NCI-H2029 (cell line): Measurements from ENCODE around the gene SH3RF2.
A peak's percentile ranks its signal among the peaks of the same experiment; 100 is the strongest.
"Not testable (repeated sequence)": the region's sequence is repeated elsewhere in the genome, so short reads cannot be mapped to it uniquely, and the experiment has no call there.

Source experiments
- DNase-seq: peaks from one replicate; lab custom pipeline; 2025; lab: John Stamatoyannopoulos, UW

SH3RF2 gene, protein sequence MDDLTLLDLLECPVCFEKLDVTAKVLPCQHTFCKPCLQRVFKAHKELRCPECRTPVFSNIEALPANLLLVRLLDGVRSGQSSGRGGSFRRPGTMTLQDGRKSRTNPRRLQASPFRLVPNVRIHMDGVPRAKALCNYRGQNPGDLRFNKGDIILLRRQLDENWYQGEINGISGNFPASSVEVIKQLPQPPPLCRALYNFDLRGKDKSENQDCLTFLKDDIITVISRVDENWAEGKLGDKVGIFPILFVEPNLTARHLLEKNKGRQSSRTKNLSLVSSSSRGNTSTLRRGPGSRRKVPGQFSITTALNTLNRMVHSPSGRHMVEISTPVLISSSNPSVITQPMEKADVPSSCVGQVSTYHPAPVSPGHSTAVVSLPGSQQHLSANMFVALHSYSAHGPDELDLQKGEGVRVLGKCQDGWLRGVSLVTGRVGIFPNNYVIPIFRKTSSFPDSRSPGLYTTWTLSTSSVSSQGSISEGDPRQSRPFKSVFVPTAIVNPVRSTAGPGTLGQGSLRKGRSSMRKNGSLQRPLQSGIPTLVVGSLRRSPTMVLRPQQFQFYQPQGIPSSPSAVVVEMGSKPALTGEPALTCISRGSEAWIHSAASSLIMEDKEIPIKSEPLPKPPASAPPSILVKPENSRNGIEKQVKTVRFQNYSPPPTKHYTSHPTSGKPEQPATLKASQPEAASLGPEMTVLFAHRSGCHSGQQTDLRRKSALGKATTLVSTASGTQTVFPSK

DNA sequence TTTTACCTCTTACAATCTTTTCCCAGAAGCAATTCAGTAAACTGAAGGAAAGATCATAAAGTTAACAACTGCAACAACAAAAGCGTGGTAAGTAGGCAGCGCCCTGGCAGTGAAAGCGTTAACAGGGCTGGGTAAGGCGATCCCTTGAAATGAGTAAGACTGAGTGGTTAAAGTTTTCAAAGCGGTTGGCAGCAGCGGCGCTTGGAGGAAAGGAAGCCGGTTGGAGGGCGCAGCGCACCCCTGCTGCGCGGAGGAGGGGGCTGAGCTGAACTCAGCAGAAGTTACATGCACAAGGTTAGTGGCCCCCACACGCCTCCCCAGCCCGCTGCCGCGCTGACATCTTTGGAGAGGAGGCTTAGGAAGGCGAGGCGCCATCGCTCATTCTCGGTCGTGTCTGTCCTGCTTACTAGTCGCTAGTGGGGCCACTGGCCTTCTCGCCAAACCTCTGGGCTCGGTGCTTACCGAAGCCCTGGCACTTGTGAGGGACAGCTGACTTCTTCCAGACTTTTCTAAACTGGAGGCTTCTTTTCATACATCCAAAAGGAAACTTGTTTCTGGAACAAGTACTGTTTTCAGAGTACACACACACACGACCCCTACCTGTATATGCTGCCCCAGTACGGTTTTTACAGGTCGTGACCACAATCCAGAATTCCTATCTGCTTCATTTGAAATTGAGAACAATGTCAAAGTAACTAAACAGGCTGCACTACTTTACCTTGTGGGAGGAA, at the start of gene SH3RF2:
Gene SH3RF2 (plus strand): TSS at position 178 of the 731 bp plus-strand sequence. CDS start 1,351 bp downstream, outside the sequence.
- DNase-seq: no peak

DNA sequence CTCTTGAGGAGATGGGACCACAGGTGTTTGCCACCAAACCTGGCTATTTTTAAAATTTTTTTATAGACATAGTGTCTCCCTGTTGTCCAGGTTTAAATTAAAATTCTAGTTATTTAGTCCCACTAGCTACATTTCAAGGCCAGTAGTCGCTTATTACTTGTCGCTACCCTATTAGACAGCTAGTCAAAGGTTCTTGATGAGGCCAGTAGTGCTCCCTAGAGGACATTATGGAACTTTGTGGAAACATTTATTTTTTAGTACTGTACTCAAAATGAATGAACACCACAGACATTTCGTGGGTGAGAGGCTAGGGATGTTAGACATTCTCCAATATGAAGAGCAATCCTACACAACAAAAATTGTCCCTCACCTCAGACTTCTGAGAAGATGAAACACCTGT, 49.2 kb upstream of the SH3RF2 start:
- DNase-seq: no peak

DNA sequence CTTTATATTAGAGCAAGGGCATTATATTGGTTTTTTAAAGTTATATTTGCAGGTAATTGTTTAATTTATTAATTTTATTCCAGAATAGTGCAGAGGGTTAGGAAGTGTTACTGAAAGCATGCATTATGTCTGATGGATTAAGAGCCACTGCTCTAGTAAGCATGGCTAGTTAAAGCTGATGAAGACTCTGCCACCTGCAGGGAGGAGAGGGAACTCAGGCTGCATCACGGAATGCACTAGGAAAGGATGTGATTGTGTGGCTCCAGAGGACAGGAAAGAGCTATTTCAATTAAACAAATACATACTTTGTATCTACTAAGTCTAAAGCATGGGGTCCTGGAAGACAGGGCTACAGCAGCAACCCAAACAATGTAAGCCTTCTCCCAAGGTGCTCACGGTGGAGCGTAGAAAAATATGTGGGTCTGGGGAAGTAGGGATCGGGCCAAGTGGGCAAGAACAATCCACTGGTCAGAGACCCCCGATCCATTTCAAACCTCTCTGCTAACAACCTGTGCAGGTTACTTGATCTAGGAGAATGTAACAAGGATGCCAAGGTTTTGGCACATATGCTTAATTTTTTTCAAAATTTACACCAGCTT, 48.3 kb upstream of the SH3RF2 start:
- peak; percentile 12 for DNase-seq

DNA sequence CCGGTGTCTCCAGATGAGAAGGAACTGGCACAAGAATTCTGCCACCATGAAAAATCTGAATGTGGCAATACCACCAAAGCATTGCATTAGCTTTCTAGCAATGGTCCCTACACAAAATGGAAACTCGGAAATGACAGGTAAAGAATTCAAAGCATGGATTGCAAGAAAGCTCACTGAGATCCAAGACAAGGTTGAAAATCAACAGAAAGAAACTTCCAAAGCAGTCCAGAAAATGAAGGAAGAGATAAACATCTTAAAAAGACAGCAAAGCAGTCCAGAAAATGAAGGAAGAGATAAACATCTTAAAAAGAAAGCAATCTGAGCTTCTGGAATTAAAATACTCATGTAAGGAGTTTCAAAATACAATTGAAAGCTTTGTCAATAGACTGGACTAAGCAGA, 46.8 kb upstream of the SH3RF2 start:
- no peak for DNase-seq

DNA sequence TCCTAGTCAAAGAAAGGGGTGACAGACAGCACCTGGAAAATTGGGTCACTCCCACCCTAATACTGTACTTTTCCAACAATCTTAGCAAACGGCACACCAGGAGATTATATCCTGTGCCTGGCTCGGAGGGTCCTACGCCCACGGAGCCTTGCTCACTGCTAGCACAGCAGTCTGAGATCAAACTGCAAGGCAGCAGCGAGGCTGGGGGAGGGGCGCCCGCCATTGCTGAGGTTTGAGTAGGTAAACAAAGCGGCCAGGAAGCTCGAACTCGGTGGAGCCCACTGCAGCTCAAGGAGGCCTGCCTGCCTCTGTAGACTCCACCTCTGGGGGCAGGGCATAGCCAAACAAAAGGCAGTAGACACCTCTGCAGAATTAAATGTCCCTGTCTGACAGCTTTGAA, 45.0 kb upstream of the SH3RF2 start:
- not testable (repeated sequence) for DNase-seq

DNA sequence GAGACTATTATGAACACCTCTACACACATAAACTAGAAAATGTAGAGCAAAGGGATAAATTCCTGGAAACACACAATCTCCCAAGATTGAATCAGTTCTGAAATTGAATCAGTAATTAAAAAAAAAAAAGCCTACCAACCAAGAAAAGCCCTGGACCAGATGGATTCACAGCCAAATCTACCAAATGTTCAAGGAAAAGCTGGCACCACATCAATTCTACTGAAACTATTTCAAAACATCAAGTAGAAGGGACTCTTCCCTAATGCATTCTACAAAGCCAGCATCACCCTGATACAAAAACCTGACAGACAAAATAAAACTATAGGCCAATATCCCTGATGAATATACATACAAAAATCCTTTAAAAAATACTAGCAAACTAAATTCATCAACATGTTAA, 38.2 kb upstream of the SH3RF2 start:
- DNase-seq: no peak

DNA sequence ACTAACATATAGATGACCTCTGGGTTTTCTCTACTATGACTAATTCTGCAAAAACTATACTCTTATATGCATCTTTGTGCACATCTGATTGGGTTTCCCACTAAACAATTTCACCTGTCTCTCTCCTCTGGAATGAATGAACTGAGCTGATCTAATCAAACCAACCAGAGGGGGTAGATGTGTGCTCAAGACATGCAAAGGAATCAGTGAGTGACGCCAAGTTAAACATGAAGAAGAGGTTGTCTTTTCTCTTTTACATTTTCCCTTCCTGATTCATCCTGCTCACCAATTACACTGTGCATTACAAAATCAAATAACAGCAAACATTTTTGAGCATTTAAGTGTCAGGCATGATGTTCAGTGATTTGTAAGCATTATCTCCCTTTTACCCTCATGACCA, 34.0 kb upstream of the SH3RF2 start:
- no peak for DNase-seq

DNA sequence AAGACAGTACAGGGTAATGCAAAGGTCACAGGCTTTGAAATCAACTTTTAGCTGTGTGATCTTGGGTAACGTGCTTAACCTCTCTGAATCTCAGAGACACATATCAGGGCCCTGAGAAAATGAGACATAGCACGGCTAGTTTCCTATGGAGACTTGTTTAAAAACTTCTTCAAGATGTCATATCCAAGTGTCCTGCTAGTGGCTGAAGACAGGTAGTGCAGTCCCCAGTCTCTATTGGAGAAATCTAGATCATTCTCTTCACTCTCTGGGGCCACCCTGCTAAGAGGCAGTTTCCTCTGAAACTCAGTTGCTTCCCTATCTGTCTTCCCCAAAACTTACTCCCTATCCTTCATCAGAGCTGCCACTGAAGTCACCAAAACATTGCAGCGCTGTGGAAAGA, 33.3 kb upstream of the SH3RF2 start:
- DNase-seq: no peak

DNA sequence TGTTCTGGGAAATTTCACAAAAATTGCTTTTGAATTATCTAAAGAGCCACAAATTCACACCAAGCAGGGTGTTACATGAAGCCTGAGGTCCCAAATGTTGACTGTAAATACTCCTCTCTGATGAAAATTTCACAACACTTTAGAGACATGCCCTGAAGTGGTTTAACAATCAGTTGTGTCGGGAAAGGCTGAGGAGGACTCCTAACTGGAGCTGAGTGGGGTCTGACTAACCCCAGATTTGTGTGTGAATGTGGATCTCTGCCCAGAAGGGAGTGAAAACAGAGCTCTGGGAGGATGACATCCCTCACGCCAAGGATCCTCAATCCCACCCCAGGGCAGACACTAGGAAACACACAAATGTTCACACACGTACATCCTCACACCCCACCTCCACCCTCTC, 32.5 kb upstream of the SH3RF2 start:
- no peak for DNase-seq

DNA sequence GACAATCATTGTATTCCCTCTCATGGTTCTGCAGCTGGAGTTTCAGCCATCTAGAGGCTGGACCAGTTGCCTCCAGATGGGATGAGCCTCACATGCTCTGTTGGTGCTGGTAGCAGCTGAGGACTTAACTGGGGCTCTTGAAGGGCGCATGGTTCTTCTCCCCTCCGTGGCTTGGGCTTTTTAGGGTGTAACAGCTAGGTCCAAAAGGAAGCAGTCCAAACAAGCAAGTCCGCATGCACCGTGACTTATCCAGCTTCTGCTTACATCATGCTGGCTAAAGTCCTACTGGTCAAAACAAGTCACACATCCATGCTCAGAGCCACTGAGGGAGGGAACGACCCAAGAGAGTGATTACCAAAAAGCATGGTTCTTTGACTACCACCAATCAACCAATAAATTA, 31.6 kb upstream of the SH3RF2 start:
- no peak for DNase-seq

DNA sequence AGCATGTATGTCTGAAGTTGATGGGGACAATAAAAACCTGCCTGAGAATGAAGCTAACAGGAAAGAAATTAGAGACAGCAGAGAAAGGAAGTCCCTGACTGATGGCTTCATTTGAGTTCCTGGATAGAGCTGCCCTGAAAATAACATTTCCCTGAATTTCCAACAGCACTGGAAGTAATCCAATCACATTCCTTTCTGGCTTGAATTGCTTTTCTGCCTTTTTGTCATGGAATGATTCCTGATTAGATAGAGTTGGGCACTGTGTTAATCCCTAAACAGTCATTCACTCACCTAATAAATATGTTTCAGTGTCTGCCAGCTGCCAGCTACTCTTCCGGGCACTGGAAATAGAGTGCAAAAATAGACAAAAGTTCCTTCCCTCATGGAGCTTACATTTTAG, 30.0 kb upstream of the SH3RF2 start:
- DNase-seq: no peak

DNA sequence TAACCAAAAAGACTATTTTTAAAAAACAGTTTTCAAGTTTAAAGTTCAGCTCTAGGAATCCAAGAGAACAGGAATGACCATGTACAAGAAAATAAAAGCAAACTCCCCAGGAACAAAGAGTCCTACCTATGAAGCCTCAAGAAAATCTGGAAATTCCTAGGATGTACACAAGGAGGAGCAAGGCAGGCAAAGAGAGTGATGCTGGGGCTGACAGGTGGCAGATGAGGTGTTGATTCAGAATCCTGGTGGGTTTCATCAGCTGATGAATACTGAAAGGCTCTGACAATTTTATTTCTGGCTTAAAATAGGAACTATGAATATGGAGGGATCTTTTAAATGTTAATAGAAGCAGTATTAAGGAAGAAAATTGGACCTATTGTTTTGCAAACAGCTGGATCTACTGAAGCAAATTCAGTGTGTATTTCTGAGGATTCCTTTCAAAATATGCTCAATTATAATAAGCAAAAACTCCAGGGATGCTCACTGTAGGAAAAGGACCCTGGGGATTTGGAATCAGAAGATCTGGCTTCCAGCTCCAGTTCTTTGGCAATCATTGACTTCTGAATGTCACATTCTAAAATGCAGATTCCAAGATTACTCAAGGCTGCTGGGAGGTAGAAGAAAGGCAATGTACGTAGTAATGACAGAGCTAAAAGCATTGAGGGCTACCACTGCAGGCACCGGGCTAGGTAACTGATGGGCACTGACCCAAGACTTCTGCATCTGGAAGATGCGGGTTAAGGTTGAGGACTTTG, 28.0 kb upstream of the SH3RF2 start:
- no peak for DNase-seq

DNA sequence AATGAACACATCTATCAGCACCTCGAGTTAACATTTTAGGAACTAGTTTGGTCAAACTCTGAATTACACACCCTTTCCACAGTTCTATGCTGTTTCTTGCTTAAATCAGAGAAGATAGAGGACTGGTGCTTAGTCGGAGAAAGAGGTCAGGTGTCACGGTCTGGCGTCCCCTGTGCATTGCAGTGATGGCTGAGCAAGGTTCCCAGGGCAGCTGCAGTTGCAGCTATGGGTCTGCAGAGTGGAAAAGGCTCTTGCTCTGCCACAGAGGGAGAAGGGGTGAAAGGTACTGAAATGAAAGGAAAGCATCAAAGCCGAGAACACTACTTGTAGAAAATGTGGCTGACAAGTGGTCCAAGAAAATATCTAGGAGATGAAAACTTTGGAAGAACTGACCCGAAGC, 25.2 kb upstream of the SH3RF2 start:
- DNase-seq: no peak

DNA sequence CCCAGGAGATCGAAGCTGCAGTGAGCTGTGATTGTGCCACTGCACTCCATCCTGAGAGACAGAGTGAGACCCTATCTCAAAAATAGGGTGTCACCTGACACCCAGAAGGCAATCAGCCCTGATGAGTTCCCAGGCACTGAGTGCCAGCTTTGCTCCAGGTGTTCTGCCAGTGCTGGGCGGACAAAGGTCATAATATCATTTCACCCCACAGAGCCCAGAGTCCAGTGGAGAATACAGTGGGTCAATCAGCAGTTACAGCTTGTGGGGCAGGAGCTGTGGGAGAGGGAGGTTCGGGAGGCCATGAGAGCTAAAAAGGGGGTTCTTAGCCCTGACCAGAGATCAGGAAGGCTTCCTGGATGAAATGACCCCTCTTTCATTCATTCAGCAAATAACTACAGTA, 24.4 kb upstream of the SH3RF2 start:
- no peak for DNase-seq

DNA sequence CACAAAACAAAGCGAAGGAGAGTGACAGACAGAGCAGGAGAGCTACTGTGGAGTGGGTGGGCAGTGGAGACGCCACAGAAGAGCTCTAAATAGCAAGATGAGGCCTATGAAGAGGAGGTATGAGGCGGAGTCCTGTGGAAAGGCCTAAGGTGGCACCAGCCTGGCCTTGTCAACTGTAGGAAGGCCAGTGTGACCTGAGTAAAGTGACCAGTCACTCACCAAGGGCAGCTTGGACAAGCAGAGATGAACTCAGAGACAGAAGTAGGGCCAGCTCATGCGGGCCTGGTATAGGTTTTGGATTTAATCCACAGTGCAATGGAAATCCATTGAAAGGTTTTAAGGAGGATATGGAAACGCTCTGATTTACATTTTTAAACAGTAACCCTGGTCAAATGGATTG, 23.8 kb upstream of the SH3RF2 start:
- DNase-seq: no peak

DNA sequence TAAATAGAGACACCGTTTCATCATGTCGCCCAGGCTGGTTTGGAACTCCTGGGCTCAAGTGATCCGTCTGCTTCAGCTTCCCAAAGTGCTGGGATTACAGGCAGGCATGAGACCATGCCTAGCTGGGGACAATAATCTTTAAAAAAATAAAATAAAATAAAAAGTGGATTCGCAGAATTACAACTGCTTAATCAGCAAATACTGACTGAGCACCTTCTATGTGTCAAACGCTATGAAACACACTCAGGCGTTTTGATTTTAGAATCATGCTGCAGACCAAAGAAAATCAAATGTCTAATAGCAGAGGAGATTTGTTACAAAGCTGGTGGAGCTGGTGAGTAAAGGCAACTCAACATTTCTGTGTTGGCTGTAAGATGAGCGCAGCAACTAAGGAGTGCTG, 22.7 kb upstream of the SH3RF2 start:
- no peak for DNase-seq

DNA sequence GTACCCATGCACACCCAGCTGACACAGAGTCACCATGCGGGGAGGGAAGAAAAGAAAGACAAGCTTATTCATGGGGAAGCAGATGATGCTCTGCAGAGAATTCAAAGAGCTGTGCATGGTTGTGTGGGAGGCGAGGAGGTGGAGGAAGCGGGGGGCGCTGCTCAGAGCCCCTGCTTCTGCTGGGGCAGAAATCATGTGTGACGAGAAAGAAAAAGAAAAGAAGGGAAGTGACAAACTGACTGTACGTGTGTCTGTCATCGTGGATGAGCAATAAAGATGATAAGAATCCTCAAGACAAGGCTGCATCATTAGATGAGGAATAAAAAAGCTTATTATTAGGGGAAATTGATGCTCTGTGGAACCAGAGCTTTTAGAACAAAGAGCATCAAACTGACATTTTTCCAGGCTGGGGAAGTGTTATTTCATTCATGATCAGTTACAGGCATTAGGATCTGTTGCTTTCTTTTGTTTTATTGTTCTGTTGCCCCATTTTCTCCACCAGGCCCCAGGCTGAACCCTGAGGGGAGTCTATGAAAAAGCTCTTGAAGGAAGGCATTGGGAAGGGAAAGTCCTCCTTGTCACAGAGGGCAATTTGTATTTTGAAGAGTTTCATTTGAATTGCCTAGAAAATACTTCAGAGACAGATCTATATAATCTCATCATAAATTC, 20.3 kb upstream of the SH3RF2 start:
- no peak for DNase-seq

DNA sequence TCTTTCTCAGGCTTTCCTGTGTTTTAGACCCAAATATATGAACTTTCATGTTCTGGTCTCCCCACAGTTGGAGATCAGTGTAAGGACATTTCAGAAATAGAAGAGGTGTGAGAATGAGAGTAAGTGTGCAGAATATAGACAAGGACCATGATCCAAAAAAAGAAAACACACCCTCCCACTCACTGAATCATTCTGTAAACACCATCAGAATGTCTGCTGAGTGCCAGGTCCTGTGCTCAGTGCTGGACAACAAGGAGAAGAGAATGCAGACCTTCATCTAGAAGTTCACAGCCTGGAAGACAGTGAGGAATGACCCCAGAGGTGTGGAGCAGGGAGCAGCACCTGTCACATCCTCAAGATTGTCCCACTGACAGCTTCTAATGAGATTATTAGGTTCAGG, 19.1 kb upstream of the SH3RF2 start:
- no peak for DNase-seq

DNA sequence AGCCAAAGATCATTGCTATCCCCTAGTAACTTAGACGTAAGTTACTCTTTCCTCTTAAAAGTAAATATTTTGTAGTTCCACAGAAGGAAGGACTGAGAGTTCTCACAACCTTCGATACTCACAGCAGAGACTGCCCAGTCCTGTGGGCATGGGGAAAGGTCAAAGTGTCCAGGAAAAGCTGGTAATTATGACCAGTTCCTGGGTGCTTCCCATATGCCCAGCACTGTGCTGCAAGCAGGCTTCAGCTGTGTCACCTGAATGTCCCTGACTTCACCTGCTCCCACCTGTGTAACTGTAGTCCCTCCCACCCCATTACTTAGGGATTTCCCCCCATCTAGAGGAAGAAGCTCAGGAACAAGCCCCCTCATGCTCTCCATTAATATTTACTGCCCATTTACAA, 18.0 kb upstream of the SH3RF2 start:
- DNase-seq: no peak

DNA sequence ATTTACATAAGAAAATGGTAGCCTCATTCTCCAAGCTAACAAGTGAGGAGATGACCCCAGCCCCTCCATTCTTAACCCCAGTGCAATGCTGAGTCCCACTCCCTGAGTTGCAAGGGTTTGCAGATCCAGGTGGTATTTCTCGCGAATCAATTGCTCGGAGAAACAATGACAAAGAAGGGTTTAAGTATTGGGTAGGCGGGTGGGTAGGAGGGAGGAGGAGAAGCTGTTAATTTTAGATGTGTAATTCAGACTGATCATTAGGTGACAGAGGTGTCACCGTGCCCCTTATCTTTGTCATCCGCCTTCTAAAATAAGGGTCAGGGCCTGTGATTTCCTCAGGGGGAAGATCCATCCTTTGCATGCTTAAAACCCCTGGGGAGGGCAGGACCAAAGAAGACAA, 17.0 kb upstream of the SH3RF2 start:
- no peak for DNase-seq

DNA sequence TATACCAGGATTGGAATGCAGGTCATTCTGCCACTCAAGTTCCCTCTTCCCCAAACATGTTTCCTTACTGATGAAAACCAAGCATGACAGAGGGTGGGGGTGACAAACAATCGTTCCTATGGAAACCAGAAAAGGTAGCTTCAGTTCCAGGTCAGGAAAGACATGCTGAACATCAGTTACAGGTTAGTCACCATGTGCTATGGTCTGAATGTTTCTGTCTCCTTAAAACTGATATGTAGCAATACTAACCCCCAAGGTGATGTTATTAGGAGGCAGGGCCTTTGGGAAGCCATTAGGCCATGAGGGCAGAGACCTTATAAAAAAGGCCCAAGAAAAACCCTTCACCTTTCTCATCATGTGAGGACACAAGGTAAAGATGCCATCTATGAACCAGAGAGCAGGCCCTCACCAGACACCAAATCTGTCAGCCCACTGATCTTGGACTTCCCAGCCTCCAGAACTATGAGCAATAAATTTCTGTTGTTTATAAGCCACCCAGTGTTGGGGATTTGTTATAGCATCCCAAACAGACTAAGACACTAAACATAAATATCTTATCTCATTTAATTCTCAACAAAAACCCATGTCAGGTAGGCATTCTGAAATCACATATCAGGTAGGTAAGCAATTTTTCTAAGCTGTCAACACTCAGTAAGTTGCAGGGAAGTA, 15.7 kb upstream of the SH3RF2 start:
- DNase-seq: no peak
